Measurements from ENCODE around the gene RARG.
"Not testable (repeated sequence)": the region's sequence is repeated elsewhere in the genome, so short reads cannot be mapped to it uniquely, and the experiment has no call there.

Gene RARG

DNA sequence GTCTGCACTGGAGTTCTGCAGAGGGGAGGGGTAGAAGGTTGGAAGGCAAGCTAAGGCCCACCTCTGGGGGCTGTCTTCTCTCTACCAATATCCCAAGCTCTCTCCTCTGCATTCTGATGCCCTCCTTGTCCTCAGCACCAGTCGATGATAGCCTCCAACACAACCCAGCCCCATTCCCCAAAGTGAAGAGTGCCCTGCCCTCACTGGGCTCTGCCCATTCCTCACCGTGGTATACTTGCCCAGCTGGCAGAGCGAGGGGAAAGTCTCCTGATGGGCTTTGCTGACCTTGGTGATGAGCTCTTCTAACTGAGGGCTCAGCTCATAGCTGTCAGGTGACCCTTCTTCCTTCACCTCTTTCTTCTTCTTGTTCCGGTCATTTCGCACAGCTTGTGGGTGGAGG is 17.8 kb downstream of the RARG start:
- no peak for DNase-seq (ENCODE audit: extremely low spot score, insufficient read length, low read depth)
- no peak for FAIRE-seq

GRCh38 chr12:53213348-53213747 is 18.7 kb downstream of the RARG start:
- FAIRE-seq (peak; percentile 75), DNase-seq (ENCODE audit: extremely low spot score, insufficient read length, low read depth) (peak; percentile 58)

DNA sequence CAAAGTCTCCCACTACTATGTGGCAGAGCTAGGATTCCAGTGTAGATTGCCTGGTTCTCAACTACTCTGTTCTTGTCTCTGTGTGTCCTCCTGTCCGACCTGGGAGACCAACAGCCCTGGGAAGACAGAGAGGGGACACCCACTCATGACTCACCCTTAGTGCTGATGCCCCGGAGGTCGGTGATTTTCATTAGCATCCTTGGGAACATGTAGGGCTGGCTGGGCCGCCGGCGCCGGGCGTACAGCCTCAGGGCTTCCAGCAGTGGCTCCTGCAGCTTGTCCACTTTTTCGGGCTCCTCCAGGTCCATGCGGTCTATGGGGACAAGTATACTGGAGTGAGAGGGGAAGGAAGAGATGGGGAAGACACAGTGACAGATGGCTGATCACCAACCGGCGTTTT is 19.1 kb downstream of the RARG start:
- no peak for FAIRE-seq

GRCh38 chr12:53211476-53212381 is 20.3 kb downstream of the RARG start:
- no peak for DNase-seq (ENCODE audit: extremely low spot score, insufficient read length, low read depth)

More for the DNA sequence above, 19.1 kb downstream of the RARG start:
- no peak for DNase-seq (ENCODE audit: extremely low spot score, insufficient read length, low read depth)

DNA sequence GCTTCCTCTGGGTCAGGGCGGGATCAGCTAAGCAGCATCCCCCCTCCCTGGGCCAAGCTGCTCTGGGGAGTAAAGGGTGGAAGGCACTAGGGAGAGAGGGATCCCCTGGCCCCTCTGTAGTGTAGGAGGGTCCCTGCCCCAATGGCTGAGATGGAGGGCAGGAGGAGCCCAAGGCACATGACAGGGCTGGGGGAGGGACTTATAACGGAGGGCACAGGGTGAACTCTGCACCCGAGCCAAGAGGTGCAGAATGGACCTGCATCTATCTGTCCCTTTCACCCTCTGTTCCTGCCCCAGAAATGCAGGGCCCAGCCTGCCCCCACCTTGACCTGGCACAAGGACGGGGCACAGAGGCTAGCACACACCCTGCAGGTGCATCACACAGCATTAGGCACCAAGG is 21.2 kb downstream of the RARG start:
- no peak for FAIRE-seq
- DNase-seq (ENCODE audit: extremely low spot score, insufficient read length, low read depth): no peak

More at GRCh38 chr12:53211476-53212381, 20.3 kb downstream of the RARG start:
- FAIRE-seq: no peak

GRCh38 chr12:53208877-53209463 is 23.0 kb downstream of the RARG start:
- peak; percentile 49 for DNase-seq (ENCODE audit: extremely low spot score, insufficient read length, low read depth)
- FAIRE-seq: peak; percentile 89

GRCh38 chr12:53208435-53208834 is 23.6 kb downstream of the RARG start:
- DNase-seq (ENCODE audit: extremely low spot score, insufficient read length, low read depth) (no peak), FAIRE-seq (no peak)

DNA sequence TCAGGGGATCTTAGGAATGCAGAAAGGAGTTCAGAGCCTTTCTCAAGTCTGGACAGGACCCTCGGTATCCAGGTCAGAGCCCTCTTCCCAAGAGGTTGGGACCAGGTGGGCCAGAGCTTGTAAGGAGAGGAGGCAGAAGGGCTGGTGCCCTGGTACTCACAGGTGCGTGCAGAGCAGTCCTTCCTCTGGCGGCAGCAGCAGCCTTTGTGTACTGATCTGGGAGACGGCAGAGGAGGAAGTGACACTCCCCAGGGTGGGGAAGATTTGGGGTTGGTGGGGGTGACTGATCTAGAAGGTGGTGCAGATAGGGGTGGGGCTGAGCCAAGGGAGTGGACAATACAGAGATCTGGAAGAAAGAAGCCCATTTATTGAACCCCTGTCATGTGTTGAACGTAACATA is 25.0 kb downstream of the RARG start, which contains the start of gene ITGB7:
Gene ITGB7, minus strand, starts transcription at position 210 of the 400 bp plus-strand sequence. CDS start 6,808 bp downstream, outside the sequence.
- DNase-seq (ENCODE audit: extremely low spot score, insufficient read length, low read depth) (peak; percentile 53), FAIRE-seq (peak; percentile 85)

- DNase-seq (ENCODE audit: extremely low spot score, insufficient read length, low read depth) (peak; percentile 73), FAIRE-seq (peak; percentile 86)
Observed at GRCh38 chr12:53205747-53206419, 26.1 kb downstream of the RARG start.

- FAIRE-seq: no peak
Observed at GRCh38 chr12:53204351-53204750, 27.7 kb downstream of the RARG start.

GRCh38 chr12:53202316-53202715 is 29.7 kb downstream of the RARG start:
- FAIRE-seq; DNase-seq (ENCODE audit: extremely low spot score, insufficient read length, low read depth): not testable (repeated sequence)

More at GRCh38 chr12:53204351-53204750, 27.7 kb downstream of the RARG start:
- no peak for DNase-seq (ENCODE audit: extremely low spot score, insufficient read length, low read depth)

DNA sequence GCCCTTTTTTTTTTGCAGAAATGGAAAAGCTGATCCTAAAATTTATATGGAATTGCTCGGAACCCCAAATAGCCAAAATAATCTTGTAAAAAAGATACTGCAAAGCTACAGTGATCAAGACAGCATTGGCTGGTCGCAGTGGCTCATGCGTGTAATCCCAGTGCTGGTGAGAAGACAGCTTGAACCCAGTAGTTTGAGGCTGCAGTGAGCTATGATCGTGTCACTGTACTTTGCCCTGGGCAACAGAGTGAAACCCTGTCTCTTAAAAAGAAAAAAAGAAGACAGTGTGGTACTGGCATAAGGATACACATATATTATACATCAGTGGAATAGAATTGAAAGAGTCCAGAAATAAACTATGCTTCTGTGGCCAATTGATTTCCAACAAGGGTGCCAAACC is 30.4 kb downstream of the RARG start:
- DNase-seq (ENCODE audit: extremely low spot score, insufficient read length, low read depth) (no peak), FAIRE-seq (no peak)

GRCh38 chr12:53201177-53201541 is 30.9 kb downstream of the RARG start:
- FAIRE-seq: no peak
- DNase-seq (ENCODE audit: extremely low spot score, insufficient read length, low read depth): no peak

DNA sequence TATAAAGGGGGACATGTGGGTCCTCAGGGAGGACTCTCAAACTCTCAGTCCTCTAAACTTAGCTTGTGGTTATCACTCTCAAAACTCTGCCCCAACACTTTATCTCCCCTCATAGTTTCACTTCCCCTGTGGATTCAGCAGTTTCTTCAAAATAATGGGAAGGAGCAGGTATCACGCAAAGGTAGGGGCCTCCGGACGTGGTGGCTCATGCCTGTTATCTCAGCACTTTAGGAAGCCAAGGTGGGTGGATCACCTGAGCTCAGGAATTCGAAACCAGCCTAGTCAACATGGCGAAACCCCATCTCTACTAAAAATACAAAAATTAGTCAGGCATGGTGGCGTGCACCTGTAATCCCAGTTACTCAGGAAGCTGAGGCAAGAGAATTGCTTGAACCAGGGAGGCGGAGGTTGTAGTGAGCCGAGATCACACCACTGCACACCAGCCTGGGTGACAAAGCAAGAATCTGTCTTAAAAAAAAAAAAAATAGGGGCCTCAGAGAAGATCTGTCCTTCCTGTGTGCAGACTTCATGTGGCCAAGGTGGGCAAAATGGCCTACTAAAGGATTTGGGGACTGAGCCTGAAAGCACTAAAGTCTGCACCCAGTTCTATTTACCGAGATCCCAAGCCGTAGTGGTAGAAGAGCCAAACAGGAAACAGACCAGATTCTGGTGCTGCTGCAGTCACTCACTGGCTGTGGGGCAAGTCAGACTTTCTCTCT is 31.4 kb downstream of the RARG start:
- FAIRE-seq (peak; percentile 87), DNase-seq (ENCODE audit: extremely low spot score, insufficient read length, low read depth) (peak; percentile 57)

DNA sequence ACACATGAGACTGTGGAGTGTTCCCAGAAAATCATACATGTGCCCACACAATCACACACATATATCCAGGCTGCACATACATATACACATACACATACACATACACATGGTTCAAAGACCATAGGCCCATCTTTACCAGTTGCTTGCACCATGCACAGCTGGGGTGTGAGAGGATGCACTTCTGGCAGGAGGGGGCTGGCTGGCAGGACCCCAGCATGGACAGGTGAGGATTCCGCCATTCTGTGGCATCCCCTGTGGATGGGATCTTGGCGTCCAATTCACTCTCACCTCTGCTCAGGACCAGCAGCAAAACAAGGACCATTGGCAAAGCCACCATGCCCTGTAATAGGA is 31.9 kb downstream of the RARG start:
- no peak for FAIRE-seq

DNA sequence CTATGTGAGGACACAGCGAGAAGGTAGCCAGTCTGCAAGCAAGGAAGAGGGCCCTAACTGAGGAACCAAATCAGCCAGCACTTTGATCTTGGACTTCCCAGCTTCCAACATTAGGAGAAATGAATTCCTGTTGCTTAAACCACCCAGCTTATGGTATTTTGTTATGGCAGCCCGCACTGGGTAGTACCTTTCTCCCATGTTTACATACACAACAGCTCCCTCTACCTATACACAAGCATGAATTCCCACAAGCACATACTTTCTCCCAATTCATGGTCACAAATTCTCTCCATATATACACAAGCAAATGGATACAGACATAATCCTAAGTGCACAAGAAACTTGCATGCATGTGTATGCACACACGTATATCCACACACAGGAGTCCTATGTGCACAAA is 32.3 kb downstream of the RARG start:
- no peak for DNase-seq (ENCODE audit: extremely low spot score, insufficient read length, low read depth)
- FAIRE-seq: no peak

More for the DNA sequence above, 31.9 kb downstream of the RARG start:
- DNase-seq (ENCODE audit: extremely low spot score, insufficient read length, low read depth): no peak

DNA sequence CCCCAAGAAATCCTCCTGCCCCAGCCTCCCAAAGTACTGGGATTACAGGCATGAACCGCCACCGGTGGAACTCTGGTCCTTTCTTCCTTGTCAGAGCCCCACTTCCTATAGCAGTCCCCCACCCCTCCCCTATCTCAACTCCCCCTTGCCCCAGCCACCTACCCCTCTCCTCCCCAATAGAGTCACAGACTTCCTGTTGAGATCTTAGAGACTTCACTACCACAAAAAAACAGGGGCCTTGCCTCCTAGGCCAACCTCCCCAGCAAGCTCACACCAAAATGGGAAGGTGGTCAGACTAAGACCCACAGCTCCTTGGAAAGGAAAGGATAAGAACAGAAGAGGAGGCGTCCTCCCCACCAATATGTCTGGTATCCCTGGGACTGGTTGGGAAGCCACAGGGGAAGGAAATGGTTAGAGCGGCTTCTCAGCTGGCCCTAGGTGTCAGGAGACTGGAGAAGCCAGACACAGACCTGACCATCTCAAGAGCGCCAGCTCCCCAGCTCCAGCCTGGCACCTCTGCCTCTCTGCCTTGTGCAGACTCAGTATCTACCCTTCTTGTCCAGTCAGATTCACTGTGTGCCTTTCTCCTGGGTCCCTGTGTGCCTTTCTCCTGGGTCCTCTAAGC is 33.4 kb downstream of the RARG start:
- FAIRE-seq: peak; percentile 31
- DNase-seq (ENCODE audit: extremely low spot score, insufficient read length, low read depth): no peak

DNA sequence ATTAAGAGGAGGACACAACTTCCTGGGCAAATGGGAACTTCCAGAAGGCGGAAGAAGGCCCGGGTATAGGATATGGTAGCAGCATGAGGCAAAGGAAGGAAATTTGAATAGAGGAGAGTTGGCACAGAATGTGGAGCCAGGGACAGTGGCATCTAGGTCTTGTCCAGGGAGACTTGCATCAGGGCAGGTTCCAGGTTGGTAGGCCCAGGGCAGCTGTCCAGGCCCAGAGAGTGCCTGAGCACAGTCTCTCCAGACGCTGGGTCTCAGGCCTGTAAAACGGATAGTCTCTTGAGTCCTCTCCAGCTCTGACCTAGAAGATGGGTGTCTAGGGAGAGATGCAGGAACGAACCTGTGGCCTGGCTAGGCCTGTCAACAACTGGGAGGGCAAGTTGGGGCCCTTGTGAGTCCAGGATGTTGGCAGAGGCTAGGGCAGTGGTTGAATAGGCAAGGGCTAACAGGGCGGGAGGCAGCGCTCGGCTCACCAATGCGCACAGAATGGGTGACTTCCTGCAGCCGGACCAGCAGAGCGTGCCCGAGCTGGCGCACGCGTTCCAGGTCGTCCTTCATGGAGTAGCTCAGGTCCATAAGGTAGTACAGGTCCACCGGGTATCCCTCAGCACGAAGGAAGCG is 34.9 kb downstream of the RARG start:
- DNase-seq (ENCODE audit: extremely low spot score, insufficient read length, low read depth): no peak
- FAIRE-seq: no peak

- DNase-seq (ENCODE audit: extremely low spot score, insufficient read length, low read depth): no peak
- FAIRE-seq: no peak
Observed at GRCh38 chr12:53196486-53196885, 35.5 kb downstream of the RARG start.
